IMR-90 (cell line): ENCODE results near the gene PAAF1. TPM values are rescaled to one million over a fixed set of nuclear protein-coding genes. Genes with fewer than 3 reads are reported as not detected.

Experiments used
- ATAC-seq: fragments of 200-7000 bp; cut with Tn5 transposase; 2 replicates; pipeline ENCODE4 v1.9.1; 2020; ENCODE audit warnings: low read depth, mild to moderate bottlenecking, moderate library complexity
- BruUV-seq: library from RNA; stranded (reverse); fragments of 400-500 nt; replicated peaks from 2 replicates; lab custom pipeline; 2021; lab: Mats Ljungman, UMichigan
- CTCF ChIA-PET: fragments of 300-600 bp; formaldehyde crosslinking; extraction: SDS; loops from one replicate; lab custom pipeline; 2021; ENCODE audit warnings: antibody characterized with exemption; lab: Yijun Ruan, JAX
- POLR2A ChIA-PET: fragments of 300-600 bp; sonication (Branson Sonifier 250); formaldehyde crosslinking; loops from one replicate; lab custom pipeline; 2022; ENCODE audit warnings: antibody characterized with exemption; ENCODE audit not compliant: unreplicated experiment; lab: Charles Lee
- DNase-seq: peaks from one replicate; pipeline ENCODE4 v3.0.0; 2013
- H2AFZ ChIP-seq: replicated peaks from 2 replicates; pipeline ENCODE3; 2013; ENCODE audit warnings: low read length, mild to moderate bottlenecking; ENCODE audit not compliant: poor library complexity
- H2AK5ac ChIP-seq: 2 replicates; pipeline ENCODE4 v1.6.1; 2013; ENCODE audit warnings: low read depth, low read length, inconsistent platforms
- H2AK9ac ChIP-seq: replicated peaks from 2 replicates; pipeline ENCODE3; 2013; ENCODE audit warnings: mild to moderate bottlenecking, low read depth, low read length, moderate library complexity; ENCODE audit not compliant: poor library complexity
- H2BK120ac ChIP-seq: 2 replicates; pipeline ENCODE4 v1.6.1; 2013; ENCODE audit warnings: low read depth, low read length, inconsistent platforms
- H2BK15ac ChIP-seq: 3 replicates; pipeline ENCODE4 v1.6.1; 2013; ENCODE audit warnings: low read depth, low read length, inconsistent platforms
- H2BK20ac ChIP-seq: 2 replicates; pipeline ENCODE4 v1.6.1; 2013; ENCODE audit warnings: low read depth, mild to moderate bottlenecking, inconsistent platforms, low read length, moderate library complexity
- H2BK5ac ChIP-seq: 2 replicates; pipeline ENCODE4 v1.6.1; 2013; ENCODE audit warnings: mild to moderate bottlenecking, low read depth, low read length, inconsistent platforms; ENCODE audit not compliant: poor library complexity, severe bottlenecking
- H3K14ac ChIP-seq: replicated peaks from 2 replicates; pipeline ENCODE4 v1.6.1; 2013; ENCODE audit warnings: low read depth, low read length, inconsistent platforms
- H3K18ac ChIP-seq: 2 replicates; pipeline ENCODE4 v1.6.1; 2013; ENCODE audit warnings: low read depth, low read length, control low read depth
- H3K23ac ChIP-seq: 2 replicates; pipeline ENCODE4 v1.6.1; 2013; ENCODE audit warnings: low read depth, low read length, inconsistent platforms
- H3K27ac ChIP-seq: 2 replicates; pipeline ENCODE4 v1.5.1; 2013; ENCODE audit warnings: mild to moderate bottlenecking, control low read depth, low read length; ENCODE audit not compliant: insufficient read depth
- H3K27me3 ChIP-seq: 2 replicates; pipeline ENCODE4 v1.6.1; 2013; ENCODE audit warnings: low read length; ENCODE audit not compliant: control insufficient read depth, insufficient read depth
- H3K36me3 ChIP-seq: 2 replicates; pipeline ENCODE4 v1.6.1; 2013; ENCODE audit warnings: low read length, mixed read lengths; ENCODE audit not compliant: control insufficient read depth, insufficient read depth
- H3K4ac ChIP-seq: 2 replicates; pipeline ENCODE4 v1.6.1; 2013; ENCODE audit warnings: low read depth, low read length, inconsistent platforms
- H3K4me1 ChIP-seq: 2 replicates; pipeline ENCODE4 v1.6.1; 2013; ENCODE audit warnings: low read length, mixed read lengths; ENCODE audit not compliant: control insufficient read depth, insufficient read depth
- H3K4me2 ChIP-seq: 2 replicates; pipeline ENCODE4 v1.6.1; 2013; ENCODE audit warnings: low read depth, mild to moderate bottlenecking, control low read depth, low read length, moderate library complexity
- H3K4me3 ChIP-seq: 2 replicates; pipeline ENCODE4 v1.5.1; 2013; ENCODE audit warnings: low read depth, mild to moderate bottlenecking, control low read depth, low read length, moderate library complexity; ENCODE audit not compliant: insufficient read depth
- H3K56ac ChIP-seq: 2 replicates; pipeline ENCODE4 v1.6.1; 2013; ENCODE audit warnings: low read length, inconsistent platforms; ENCODE audit not compliant: insufficient read depth; ENCODE audit errors: extremely low read depth
- H3K79me1 ChIP-seq, 2 experiments: 2 replicates each; pipeline ENCODE4 v1.6.1; 2013; ENCODE audit warnings: low read length in 2 of 2, inconsistent platforms in 1 of 2, low read depth in 1 of 2
- H3K9ac ChIP-seq: 2 replicates; pipeline ENCODE4 v1.6.1; 2013; ENCODE audit warnings: low read depth, low read length, control low read depth
- H3K9me1 ChIP-seq: 2 replicates; pipeline ENCODE4 v1.6.1; 2013; ENCODE audit warnings: low read length, inconsistent platforms; ENCODE audit not compliant: insufficient read depth
- H3K9me3 ChIP-seq: 2 replicates; pipeline ENCODE4 v1.6.1; 2013; ENCODE audit warnings: low read length; ENCODE audit not compliant: control insufficient read depth, insufficient read depth
- H4K20me1 ChIP-seq: 2 replicates; pipeline ENCODE4 v1.6.1; 2013; ENCODE audit warnings: low read length, inconsistent platforms; ENCODE audit not compliant: insufficient read depth
- H4K5ac ChIP-seq: 2 replicates; pipeline ENCODE4 v1.6.1; 2013; ENCODE audit warnings: mild to moderate bottlenecking, low read depth, low read length, control low read depth
- H4K8ac ChIP-seq, 2 experiments: 2 replicates each; pipeline ENCODE4 v1.6.1; 2013; ENCODE audit warnings: low read depth in 2 of 2, low read length in 2 of 2, control low read depth in 1 of 2, inconsistent platforms in 1 of 2
- H4K91ac ChIP-seq: 2 replicates; pipeline ENCODE4 v1.6.1; 2013; ENCODE audit warnings: low read depth, low read length, inconsistent platforms; ENCODE audit not compliant: insufficient read depth
- BHLHE40 ChIP-seq: fragments of 150-350 bp; IDR thresholded peaks from 2 replicates; pipeline ENCODE4 v1.6.1; 2016; ENCODE audit warnings: mild to moderate bottlenecking, low read depth, low read length
- CEBPB ChIP-seq: IDR thresholded peaks from 2 replicates; pipeline ENCODE4 v1.6.1; 2012; ENCODE audit warnings: low read depth, low read length, improper control_type of control experiment
- CHD1 ChIP-seq: IDR thresholded peaks from 2 replicates; pipeline ENCODE4 v1.6.1; 2012; ENCODE audit warnings: low read depth, low read length, improper control_type of control experiment
- CTCF ChIP-seq: conservative IDR thresholded peaks from 2 replicates; pipeline ENCODE4 v1.5.1; 2012; ENCODE audit warnings: mild to moderate bottlenecking, low read depth, low read length, improper control_type of control experiment
- ELK1 ChIP-seq: fragments of 150-350 bp; IDR thresholded peaks from 2 replicates; pipeline ENCODE4 v1.6.1; 2016; ENCODE audit warnings: low read depth, mild to moderate bottlenecking, low read length, moderate library complexity, borderline replicate concordance
- FOS ChIP-seq: fragments of 150-350 bp; IDR thresholded peaks from 2 replicates; pipeline ENCODE4 v1.6.1; 2016; ENCODE audit warnings: low read depth, low read length
- MAFK ChIP-seq: IDR thresholded peaks from 2 replicates; pipeline ENCODE4 v1.6.1; 2012; ENCODE audit warnings: low read depth, low read length, improper control_type of control experiment
- MAZ ChIP-seq: IDR thresholded peaks from 2 replicates; pipeline ENCODE4 v1.6.1; 2012; ENCODE audit warnings: low read depth, mild to moderate bottlenecking, low read length, improper control_type of control experiment, moderate library complexity, borderline replicate concordance
- MXI1 ChIP-seq: IDR thresholded peaks from 2 replicates; pipeline ENCODE4 v1.6.1; 2012; ENCODE audit warnings: low read depth, mild to moderate bottlenecking, low read length, moderate library complexity, borderline replicate concordance
- NFE2L2 ChIP-seq: fragments of 150-350 bp; IDR thresholded peaks from 2 replicates; pipeline ENCODE4 v1.6.1; 2016; ENCODE audit warnings: low read depth, mild to moderate bottlenecking, low read length
- POLR2A ChIP-seq: IDR thresholded peaks from 2 replicates; pipeline ENCODE4 v1.6.1; 2012; ENCODE audit warnings: mild to moderate bottlenecking, low read depth, low read length
- RAD21 ChIP-seq: IDR thresholded peaks from 2 replicates; pipeline ENCODE4 v1.6.1; 2012; ENCODE audit warnings: low read length, improper control_type of control experiment
- RCOR1 ChIP-seq: IDR thresholded peaks from 2 replicates; pipeline ENCODE4 v1.6.1; 2012; ENCODE audit warnings: mild to moderate bottlenecking, low read length, improper control_type of control experiment; ENCODE audit not compliant: insufficient replicate concordance
- RFX5 ChIP-seq: IDR thresholded peaks from 2 replicates; pipeline ENCODE4 v1.8.0; 2012; ENCODE audit warnings: low read depth, mild to moderate bottlenecking, low read length, moderate library complexity
- SMC3 ChIP-seq: fragments of 150-350 bp; IDR thresholded peaks from 2 replicates; pipeline ENCODE4 v1.6.1; 2016; ENCODE audit warnings: low read depth, mild to moderate bottlenecking, antibody characterized with exemption, low read length, moderate library complexity
- WGBS, 2 experiments: methylation state at CpG; one replicate each; pipeline versions ENCODE4 v1.1.5 to v1.1.7; 2013; ENCODE audit warnings: missing lambda C conversion rate in 2 of 2; ENCODE audit not compliant: insufficient read length in 1 of 2; ENCODE audit errors: extremely low coverage in 2 of 2; 5-methylcytosine and 5-hydroxymethylcytosine counted together
- dilution Hi-C: fragments of 300-500 bp; cut with HindIII; formaldehyde crosslinking; loops from one replicate; pipeline ENCODE4 v1.14.3; 2018; ENCODE audit warnings: low sequenced_read_pairs; ENCODE audit not compliant: unreplicated experiment
- in situ Hi-C: fragments of 300-500 bp; cut with MboI; formaldehyde crosslinking; loops from 3 replicates; pipeline ENCODE4 v1.14.3; 2019; ENCODE audit warnings: low sequenced_read_pairs, inconsistent platforms, mixed read lengths
- intact Hi-C: fragments of 100-400 bp; cut with micrococcal nuclease; formaldehyde crosslinking; loops from 2 replicates; pipeline ENCODE4 v1.10.0; 2022
- polyA plus RNA-seq, 3 experiments: library from polyadenylated mRNA; depleted of rRNA; stranded (reverse); fragments of >200 nt; gene quantifications; 2 replicates each; pipeline ENCODE4 v1.2.3, GENCODE V29; 2012; ENCODE audit warnings: low replicate concordance in 1 of 3
- total RNA-seq: library from RNA; depleted of rRNA; stranded (reverse); fragments of >200 nt; gene quantifications from 2 replicates; pipeline ENCODE4 v1.2.3, GENCODE V29; 2012
- TF ChIP-seq, protein P1 (sequence below): fragments of 150-350 bp; IDR thresholded peaks from 2 replicates; pipeline ENCODE4 v1.6.1; 2017; ENCODE audit warnings: mild to moderate bottlenecking, antibody characterized with exemption, low read length, low read depth

PAAF1 gene
- total and polyA plus RNA-seq, 2 of the 4 experiments (the other 2 are of a cell fraction), result 15.1 to 16.4 TPM

- H3K9me1 ChIP-seq, result no peaks in the 10 kb centered on the region
- dilution Hi-C loops, result no loop called here
- no peak overlapping the region for H4K8ac ChIP-seq
- H2BK120ac ChIP-seq, result no peak overlapping the region
- POLR2A ChIA-PET, result no interaction called here
- no peak overlapping the region for H3K9ac ChIP-seq
- H3K14ac ChIP-seq, result no peak overlapping the region
- H3K56ac ChIP-seq, result no peak overlapping the region
- no peak overlapping the region for H4K91ac ChIP-seq
- no peak overlapping the region for H2AFZ ChIP-seq
- no peak overlapping the region for H3K27ac ChIP-seq
- intact Hi-C loops, result no loop called here
- no peak overlapping the region for H3K4ac ChIP-seq
- H3K18ac ChIP-seq, result no peak overlapping the region
- no peak overlapping the region for H2BK15ac ChIP-seq
- no peak overlapping the region for H3K4me3 ChIP-seq
- in situ Hi-C loops, result loop anchor here (10.0 kb wide), 1 partner anchor 480 kb away; no protein-coding TSS in a partner anchor
- TF ChIP-seq FOS (no peak), POLR2A (no peak), ELK1 (no peak), RFX5 (no peak), CEBPB (no peak), BHLHE40 (no peak), RAD21 (no peak), CHD1 (no peak), SMC3 (no peak), CTCF (no peak), MAZ (no peak), MXI1 (no peak), RCOR1 (no peak), NFE2L2 (no peak), MAFK (no peak)
- TF ChIP-seq, protein P1, sequence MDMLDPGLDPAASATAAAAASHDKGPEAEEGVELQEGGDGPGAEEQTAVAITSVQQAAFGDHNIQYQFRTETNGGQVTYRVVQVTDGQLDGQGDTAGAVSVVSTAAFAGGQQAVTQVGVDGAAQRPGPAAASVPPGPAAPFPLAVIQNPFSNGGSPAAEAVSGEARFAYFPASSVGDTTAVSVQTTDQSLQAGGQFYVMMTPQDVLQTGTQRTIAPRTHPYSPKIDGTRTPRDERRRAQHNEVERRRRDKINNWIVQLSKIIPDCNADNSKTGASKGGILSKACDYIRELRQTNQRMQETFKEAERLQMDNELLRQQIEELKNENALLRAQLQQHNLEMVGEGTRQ, result no peak
- ATAC-seq (0 out of 2 replicates have a peak, but pooled peaks have one; percentile 6), DNase-seq (no peak)
- H3K4me2 ChIP-seq, result no peak overlapping the region
- no peak overlapping the region for H4K5ac ChIP-seq
- H3K9me3 ChIP-seq, result no peaks in the 10 kb centered on the region
- H2AK9ac ChIP-seq, result peak overlapping the region; percentile 50
- no TSS peak for BruUV-seq
- H3K79me1 ChIP-seq, result no peaks in the 10 kb centered on the region
- no peaks in the 10 kb centered on the region for H3K27me3 ChIP-seq
- no peak overlapping the region for H2BK20ac ChIP-seq
- CTCF ChIA-PET, result no interaction called here
- H3K4me1 ChIP-seq, result no peaks in the 10 kb centered on the region
- no peaks in the 10 kb centered on the region for H4K20me1 ChIP-seq
- WGBS, 2 experiments, result no CpG with 5 or more reads among the region's 10 CpGs
- no peak overlapping the region for H2BK5ac ChIP-seq
- H3K23ac ChIP-seq, result no peak overlapping the region
- no peak overlapping the region for H2AK5ac ChIP-seq
- no peaks in the 10 kb centered on the region for H3K36me3 ChIP-seq
Measured at GRCh38 chr11:73965076-73965763, 88.4 kb downstream of the PAAF1 start.
